Cardiac septum (tissue), 1 donor: ENCODE measurements around the gene SLAMF8. TPM values are rescaled to one million over a fixed set of nuclear protein-coding genes. Genes with fewer than 3 reads are reported as not detected.

Experiments
- DNase-seq: peaks from one replicate; pipeline ENCODE4 v3.0.0-alpha.2; 2020; ENCODE audit warnings: low spot score
- intact Hi-C: fragments of 100-400 bp; cut with DNase I; formaldehyde crosslinking; loops from one replicate; pipeline ENCODE4 v1.14.0; 2022
- total RNA-seq: library from RNA; stranded (reverse); fragmentation: NEBNext Ultra II Directional; extraction: Animal tissue kit (Norgen Biotek cat#: 25700); gene quantifications from one replicate; pipeline ENCODE4 v1.2.1, GENCODE V29; 2021
- donor health status: DM: no; HTN: no; CAD: no.

Gene SLAMF8
- total RNA-seq, 1 donor from 2014 or later: 1.5 TPM

DNA sequence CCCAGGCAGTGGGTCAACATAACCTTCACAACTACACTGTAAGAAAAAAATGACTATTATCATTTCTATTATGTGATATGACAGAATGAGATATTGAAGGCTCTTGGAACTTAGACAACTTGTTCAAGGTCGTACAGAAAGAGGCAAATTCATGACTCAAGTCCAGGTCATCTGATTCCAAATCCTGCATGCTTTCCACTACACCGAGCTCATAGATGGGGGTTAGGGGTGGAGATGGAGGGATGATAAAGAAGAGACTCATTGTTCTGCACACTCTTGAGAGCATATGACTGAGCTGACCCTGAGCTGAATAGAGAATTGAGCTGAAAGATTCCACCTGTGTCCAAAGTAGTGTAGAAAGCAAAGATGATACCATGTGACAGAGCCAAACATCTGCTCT lies 21.7 kb upstream of the SLAMF8 start:
- no peak for DNase-seq
- intact Hi-C loops: no loop called here

DNA sequence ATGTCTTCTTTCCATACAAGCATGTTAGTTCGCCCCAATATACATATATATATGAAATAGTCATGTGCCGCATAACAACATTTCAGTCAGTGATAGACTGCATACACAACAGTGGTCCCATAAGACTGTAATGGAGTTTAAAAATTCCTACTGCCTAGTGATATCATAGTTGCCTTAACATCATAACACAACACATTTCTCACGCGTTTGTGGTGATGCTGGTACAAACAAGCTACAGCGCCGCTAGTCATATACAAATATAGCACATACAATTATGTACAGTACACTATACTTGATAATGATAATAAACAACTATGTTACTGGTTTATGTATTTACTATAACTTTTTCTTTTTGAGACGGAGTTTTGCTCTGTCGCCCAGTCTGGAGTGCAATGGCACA lies 10.7 kb upstream of the SLAMF8 start:
- intact Hi-C loops: no loop called here

GRCh38 chr1:159817276-159818041 lies 9.2 kb upstream of the SLAMF8 start:
- intact Hi-C loops: no loop called here
- no peak for DNase-seq

More for the DNA sequence above, 10.7 kb upstream of the SLAMF8 start:
- no peak for DNase-seq

DNA sequence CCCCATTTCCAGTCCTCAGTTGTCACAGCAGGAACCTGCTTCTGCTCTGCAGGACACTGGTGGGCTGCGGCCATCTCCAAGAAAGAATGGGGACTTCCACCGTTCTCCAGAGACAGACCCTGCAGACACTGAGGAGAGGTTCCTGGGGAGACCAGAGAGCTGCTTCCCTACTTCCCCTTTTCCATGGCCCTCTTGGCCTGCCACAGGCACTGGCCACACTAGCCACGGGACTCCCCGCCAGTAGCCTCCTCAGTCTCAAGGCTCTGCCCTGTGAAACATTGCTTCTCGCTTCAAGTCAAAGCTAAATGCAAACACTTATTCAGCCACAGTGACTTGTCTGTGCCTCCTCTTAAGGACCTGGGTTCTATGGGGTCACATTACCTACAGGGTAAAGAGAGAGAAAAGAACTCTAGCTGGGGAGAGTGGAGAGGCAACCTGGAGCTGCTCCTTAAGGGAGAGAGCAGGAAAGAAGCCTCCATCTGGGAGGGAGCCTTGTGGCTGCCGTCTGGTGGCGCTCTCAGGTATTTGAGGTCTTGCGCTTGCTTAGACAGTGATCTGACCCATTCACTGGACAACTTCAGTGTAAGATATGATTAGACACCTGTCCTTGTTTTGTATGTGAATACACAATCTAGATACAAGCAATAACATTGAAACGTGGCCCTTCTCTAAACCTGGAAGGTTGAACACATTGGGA lies 5.4 kb upstream of the SLAMF8 start:
- intact Hi-C loops: no loop called here

GRCh38 chr1:159823406-159823805 lies 3.3 kb upstream of the SLAMF8 start:
- intact Hi-C loops: no loop called here
- no peak for DNase-seq

More for the DNA sequence above, 5.4 kb upstream of the SLAMF8 start:
- DNase-seq: no peak

- intact Hi-C loops: no loop called here
These were observed 1.1 kb upstream of the SLAMF8 start for GRCh38 chr1:159825564-159825963.

GRCh38 chr1:159827102-159827490 lies 423 bp downstream of the SLAMF8 start:
- no peak for DNase-seq
- intact Hi-C loops: no loop called here

More at GRCh38 chr1:159825564-159825963, 1.1 kb upstream of the SLAMF8 start:
- no peak for DNase-seq

DNA sequence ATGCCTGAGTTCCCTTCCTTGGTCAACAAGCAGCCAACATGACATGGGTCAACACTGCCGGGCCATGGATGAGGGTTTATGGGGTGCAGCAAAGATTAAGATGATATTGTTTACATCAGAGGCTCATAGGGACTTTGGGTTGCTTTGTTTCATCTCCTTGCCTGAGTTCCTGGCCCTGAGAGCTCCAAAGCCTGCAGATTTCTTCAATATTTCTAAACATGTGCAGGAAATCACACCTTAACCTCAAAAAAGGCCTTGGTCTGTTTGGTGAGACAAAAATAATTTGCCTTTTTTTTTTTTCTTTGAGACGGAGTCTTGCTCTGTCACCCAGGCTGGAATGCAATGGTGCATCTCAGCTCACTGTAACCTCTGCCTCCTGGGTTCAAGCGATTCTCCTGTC lies 876 bp downstream of the SLAMF8 start:
- DNase-seq: no peak
- intact Hi-C loops: no loop called here

GRCh38 chr1:159828176-159828575 lies 1.5 kb downstream of the SLAMF8 start:
- intact Hi-C loops: no loop called here
- DNase-seq: no peak

- intact Hi-C loops: no loop called here
These were observed 2.1 kb downstream of the SLAMF8 start for GRCh38 chr1:159828581-159829272.

GRCh38 chr1:159829273-159829634 lies 2.6 kb downstream of the SLAMF8 start:
- no peak for DNase-seq
- intact Hi-C loops: no loop called here

More at GRCh38 chr1:159828581-159829272, 2.1 kb downstream of the SLAMF8 start:
- DNase-seq: no peak

DNA sequence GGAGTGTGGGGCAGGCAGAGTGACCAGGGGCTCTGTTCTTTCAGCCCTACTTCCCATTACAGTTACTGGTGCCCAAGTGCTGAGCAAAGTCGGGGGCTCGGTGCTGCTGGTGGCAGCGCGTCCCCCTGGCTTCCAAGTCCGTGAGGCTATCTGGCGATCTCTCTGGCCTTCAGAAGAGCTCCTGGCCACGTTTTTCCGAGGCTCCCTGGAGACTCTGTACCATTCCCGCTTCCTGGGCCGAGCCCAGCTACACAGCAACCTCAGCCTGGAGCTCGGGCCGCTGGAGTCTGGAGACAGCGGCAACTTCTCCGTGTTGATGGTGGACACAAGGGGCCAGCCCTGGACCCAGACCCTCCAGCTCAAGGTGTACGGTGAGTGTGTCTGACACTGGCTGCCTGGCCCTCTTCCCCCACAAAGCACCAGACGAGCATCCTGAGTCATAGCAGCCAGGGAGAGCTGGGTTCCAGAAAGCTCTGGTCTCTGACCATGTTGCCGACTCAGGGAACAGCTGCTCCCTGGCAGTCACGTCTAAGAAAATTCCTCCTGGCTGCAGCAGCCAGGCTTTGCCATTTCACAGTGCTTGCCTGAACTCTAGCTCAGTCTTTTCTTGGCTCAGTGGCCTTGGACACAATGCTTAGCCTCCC lies 3.3 kb downstream of the SLAMF8 start:
- DNase-seq: no peak
- intact Hi-C loops: no loop called here

GRCh38 chr1:159830722-159831121 lies 4.0 kb downstream of the SLAMF8 start:
- intact Hi-C loops: no loop called here
- DNase-seq: no peak

DNA sequence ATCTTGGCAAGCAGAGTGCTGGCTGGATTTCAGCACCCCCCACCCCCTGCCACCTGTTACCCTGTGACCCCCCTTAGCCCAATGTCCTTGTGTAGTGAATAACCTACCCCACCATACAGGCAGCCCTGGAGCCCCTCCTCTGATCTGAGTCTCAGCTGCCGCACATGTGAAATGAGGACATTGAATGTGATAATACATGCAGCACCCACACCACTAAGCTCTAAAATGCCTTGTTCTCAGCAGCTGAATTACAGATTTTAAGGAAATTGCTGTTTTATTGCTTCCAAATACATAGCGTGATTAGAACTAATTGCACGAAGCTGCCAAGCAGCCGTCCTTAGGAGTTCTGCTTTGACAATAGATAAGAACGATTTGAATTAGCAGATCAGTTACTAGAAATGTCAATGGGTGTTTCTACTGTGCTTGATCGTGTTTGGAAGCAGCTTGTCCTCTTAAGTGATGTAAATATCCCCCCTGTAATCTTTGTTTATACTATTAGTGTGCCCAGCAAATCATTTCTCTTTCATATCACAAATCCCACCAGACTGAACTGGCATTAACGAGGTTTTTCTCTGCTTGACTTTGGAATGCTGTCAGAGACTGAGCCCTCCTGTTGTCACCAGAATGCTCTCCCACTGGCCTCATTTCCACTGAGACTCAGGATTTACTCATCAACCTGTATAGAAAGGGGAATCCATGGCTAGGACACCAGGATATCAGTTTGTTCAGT lies 4.9 kb downstream of the SLAMF8 start:
- intact Hi-C loops: no loop called here
- DNase-seq: no peak

- DNase-seq: no peak
- intact Hi-C loops: no loop called here
These were observed 5.6 kb downstream of the SLAMF8 start for GRCh38 chr1:159832309-159832708.

DNA sequence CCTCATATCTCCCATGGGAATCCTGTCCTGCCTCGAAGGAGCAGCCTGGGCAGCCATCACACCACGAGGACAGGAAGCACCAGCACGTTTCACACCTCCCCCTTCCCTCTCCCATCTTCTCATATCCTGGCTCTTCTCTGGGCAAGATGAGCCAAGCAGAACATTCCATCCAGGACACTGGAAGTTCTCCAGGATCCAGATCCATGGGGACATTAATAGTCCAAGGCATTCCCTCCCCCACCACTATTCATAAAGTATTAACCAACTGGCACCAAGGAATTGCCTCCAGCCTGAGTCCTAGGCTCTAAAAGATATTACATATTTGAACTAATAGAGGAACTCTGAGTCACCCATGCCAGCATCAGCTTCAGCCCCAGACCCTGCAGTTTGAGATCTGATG lies 8.7 kb downstream of the SLAMF8 start:
- no peak for DNase-seq
- intact Hi-C loops: no loop called here

DNA sequence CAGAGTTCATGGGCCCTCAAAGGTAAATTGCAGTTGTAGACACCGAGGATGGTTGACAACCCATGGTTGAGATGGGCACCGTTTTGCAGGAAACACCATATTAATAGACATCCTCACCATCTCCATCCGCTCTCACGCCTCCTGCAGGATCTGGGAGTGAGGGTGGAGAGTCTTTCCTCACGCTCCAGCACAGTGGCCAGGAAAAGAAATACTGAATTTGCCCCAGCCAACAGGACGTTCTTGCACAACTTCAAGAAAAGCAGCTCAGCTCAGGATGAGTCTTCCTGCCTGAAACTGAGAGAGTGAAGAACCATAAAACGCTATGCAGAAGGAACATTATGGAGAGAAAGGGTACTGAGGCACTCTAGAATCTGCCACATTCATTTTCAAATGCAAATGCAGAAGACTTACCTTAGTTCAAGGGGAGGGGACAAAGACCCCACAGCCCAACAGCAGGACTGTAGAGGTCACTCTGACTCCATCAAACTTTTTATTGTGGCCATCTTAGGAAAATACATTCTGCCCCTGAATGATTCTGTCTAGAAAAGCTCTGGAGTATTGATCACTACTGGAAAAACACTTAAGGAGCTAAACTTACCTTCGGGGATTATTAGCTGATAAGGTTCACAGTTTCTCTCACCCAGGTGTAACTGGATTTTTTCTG lies 9.3 kb downstream of the SLAMF8 start:
- no peak for DNase-seq
- intact Hi-C loops: no loop called here

DNA sequence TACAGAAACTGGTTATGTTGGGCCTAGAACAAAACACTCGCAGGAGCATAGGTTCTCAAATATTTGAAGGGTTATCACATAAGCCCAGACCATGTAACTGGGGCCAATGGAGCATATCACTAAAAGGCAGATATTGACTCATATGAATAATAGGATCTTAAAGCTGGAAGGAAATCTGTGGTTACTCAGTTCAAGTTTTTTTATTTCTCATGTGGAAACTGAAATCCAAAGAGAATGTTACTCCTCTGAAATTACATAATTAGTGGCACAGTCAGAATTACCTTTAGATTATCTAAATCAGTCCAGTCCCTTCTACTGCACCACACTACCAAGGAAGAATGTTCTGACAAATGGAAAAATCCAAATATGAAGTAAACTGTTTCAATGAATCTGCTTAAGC lies 12.0 kb downstream of the SLAMF8 start:
- DNase-seq: no peak
- intact Hi-C loops: no loop called here
